GM19328 (cell line): Measurements from ENCODE around the gene MGARP.
"Not testable (repeated sequence)": the region's sequence is repeated elsewhere in the genome, so short reads cannot be mapped to it uniquely, and the experiment has no call there.

Experiments used
- ATAC-seq: cut with Tn5 transposase; IDR thresholded peaks from one replicate; pipeline ENCODE4 v1.9.1; 2021; ENCODE audit warnings: mild to moderate bottlenecking, moderate library complexity; ENCODE audit not compliant: unreplicated experiment

MGARP gene

GRCh38 chr4:139279760-139280620 is at the start of gene MGARP:
TSS of gene MGARP (minus strand) at chr4:139280225. CDS start at chr4:139280158, 67 bp downstream.
- ATAC-seq, result no peak

- ATAC-seq, result no peak
Measured at GRCh38 chr4:139329665-139330200, 49.7 kb upstream of the MGARP start.

- ATAC-seq, result no peak
Measured at GRCh38 chr4:139324620-139325019, 44.6 kb upstream of the MGARP start.

- not testable (repeated sequence) for ATAC-seq
Measured at GRCh38 chr4:139322541-139322940, 42.5 kb upstream of the MGARP start.

GRCh38 chr4:139322070-139322469 is 42.0 kb upstream of the MGARP start:
- ATAC-seq, result not testable (repeated sequence)

GRCh38 chr4:139319571-139319970 is 39.5 kb upstream of the MGARP start:
- ATAC-seq, result no peak

GRCh38 chr4:139317635-139318034 is 37.6 kb upstream of the MGARP start:
- no peak for ATAC-seq

- ATAC-seq, result no peak
Measured at GRCh38 chr4:139316733-139317132, 36.7 kb upstream of the MGARP start.

- peak; percentile 64 for ATAC-seq
Measured at GRCh38 chr4:139315221-139315675, 35.2 kb upstream of the MGARP start.

- no peak for ATAC-seq
Measured at GRCh38 chr4:139314047-139314800, 34.2 kb upstream of the MGARP start.

GRCh38 chr4:139313414-139313813 is 33.4 kb upstream of the MGARP start:
- ATAC-seq, result not testable (repeated sequence)

- ATAC-seq, result no peak
Measured at GRCh38 chr4:139312552-139313332, 32.7 kb upstream of the MGARP start.

- no peak for ATAC-seq
Measured at GRCh38 chr4:139311909-139312308, 31.9 kb upstream of the MGARP start.

- no peak for ATAC-seq
Measured at GRCh38 chr4:139304920-139305319, 24.9 kb upstream of the MGARP start.

GRCh38 chr4:139301821-139302611 is 22.0 kb upstream of the MGARP start, which contains the start of gene NDUFC1:
TSS of gene NDUFC1 (minus strand) at chr4:139302477. CDS start at chr4:139295798, 6,679 bp downstream.
- peak; percentile 30 for ATAC-seq

- ATAC-seq, result peak; percentile 72
Measured at GRCh38 chr4:139301113-139301820, 21.2 kb upstream of the MGARP start, which contains the start of gene NAA15. TSS of gene NAA15 (plus strand) at chr4:139301505. CDS start at chr4:139301778, 273 bp downstream.

- ATAC-seq, result peak; percentile 15
Measured at GRCh38 chr4:139300431-139301112, 20.5 kb upstream of the MGARP start.

GRCh38 chr4:139299536-139299935 is 19.5 kb upstream of the MGARP start:
- ATAC-seq, result no peak
